GM23338 (cell line): ENCODE measurements around the gene LARGE1. TPM values are rescaled to one million over a fixed set of nuclear protein-coding genes. Genes with fewer than 3 reads are reported as not detected.

ENCODE experiments used
- ATAC-seq: fragments of 200-7000 bp; cut with Tn5 transposase; 3 replicates; pipeline ENCODE4 v1.9.1; 2020
- DNase-seq: peaks from one replicate; pipeline ENCODE4 v3.0.0-alpha.2; 2015; ENCODE audit warnings: low spot score
- H2AFZ ChIP-seq: fragments of 200-600 bp; sonication (generic); 2 replicates; pipeline ENCODE4 v1.8.0; 2016; ENCODE audit warnings: antibody characterized with exemption, mild to moderate bottlenecking, moderate library complexity
- H3F3A ChIP-seq: fragments of 200-600 bp; sonication (generic); replicated peaks from 2 replicates; pipeline ENCODE4 v1.8.0; 2017; ENCODE audit warnings: antibody characterized with exemption, mixed run types, low read depth
- H3K27ac ChIP-seq: fragments of 200-600 bp; sonication (generic); 2 replicates; pipeline ENCODE4 v1.6.1; 2016; ENCODE audit warnings: low read depth
- H3K27me3 ChIP-seq: fragments of 200-600 bp; sonication (generic); 2 replicates; pipeline ENCODE4 v1.8.0; 2016; ENCODE audit warnings: mild to moderate bottlenecking, mixed run types, moderate library complexity; ENCODE audit not compliant: insufficient read depth
- H3K36me3 ChIP-seq: fragments of 200-600 bp; sonication (generic); 2 replicates; pipeline ENCODE4 v1.8.0; 2016; ENCODE audit warnings: mild to moderate bottlenecking; ENCODE audit not compliant: insufficient read depth
- H3K4me1 ChIP-seq: fragments of 200-600 bp; sonication (generic); 2 replicates; pipeline ENCODE4 v1.8.0; 2016; ENCODE audit warnings: mild to moderate bottlenecking, moderate library complexity; ENCODE audit not compliant: insufficient read depth
- H3K4me2 ChIP-seq: fragments of 200-600 bp; sonication (generic); 2 replicates; pipeline ENCODE4 v1.7.1; 2017; ENCODE audit warnings: mixed run types
- H3K4me3 ChIP-seq: fragments of 200-600 bp; sonication (generic); 2 replicates; pipeline ENCODE4 v1.6.1; 2016; ENCODE audit warnings: mixed run types
- H3K79me2 ChIP-seq: fragments of 200-600 bp; sonication (generic); replicated peaks from 2 replicates; pipeline ENCODE4 v1.8.0; 2017; ENCODE audit warnings: mild to moderate bottlenecking; ENCODE audit not compliant: insufficient read depth
- H3K9me2 ChIP-seq: fragments of 200-600 bp; sonication (generic); 2 replicates; pipeline ENCODE4 v1.8.0; 2017; ENCODE audit not compliant: insufficient read depth
- H4K20me1 ChIP-seq: fragments of 200-600 bp; sonication (generic); replicated peaks from 2 replicates; pipeline ENCODE4 v1.8.0; 2017; ENCODE audit warnings: mild to moderate bottlenecking; ENCODE audit not compliant: insufficient read depth
- H3K27ac Mint-ChIP-seq: 2 replicates; pipeline ENCODE4 v1.8.0; 2020; ENCODE audit warnings: inconsistent platforms, mild to moderate bottlenecking, moderate library complexity, mixed read lengths
- H3K27me3 Mint-ChIP-seq: 3 replicates; pipeline ENCODE4 v1.8.0; 2022; ENCODE audit warnings: low read depth, mild to moderate bottlenecking, moderate library complexity, mixed read lengths, inconsistent platforms; ENCODE audit not compliant: insufficient read depth, poor library complexity
- H3K36me3 Mint-ChIP-seq: 3 replicates; pipeline ENCODE4 v1.8.0; 2021; ENCODE audit warnings: low read depth, mild to moderate bottlenecking, inconsistent platforms, moderate library complexity, mixed read lengths
- H3K4me1 Mint-ChIP-seq: 3 replicates; pipeline ENCODE4 v1.8.0; 2020; ENCODE audit warnings: mild to moderate bottlenecking, inconsistent platforms, mixed read lengths
- H3K4me3 Mint-ChIP-seq: 3 replicates; pipeline ENCODE4 v1.8.0; 2021; ENCODE audit warnings: moderate library complexity, mild to moderate bottlenecking, inconsistent platforms, mixed read lengths
- H3K9me3 Mint-ChIP-seq: 3 replicates; pipeline ENCODE4 v1.8.0; 2020; ENCODE audit warnings: moderate library complexity, mild to moderate bottlenecking, inconsistent platforms, mixed read lengths
- POLR2AphosphoS5 ChIP-seq: IDR thresholded peaks from 2 replicates; pipeline ENCODE4 v1.6.1; 2016; ENCODE audit warnings: antibody characterized with exemption, low read depth
- ZNF114 ChIP-seq: fragments of 250-450 bp; sonication (Bioruptor Pico); IDR thresholded peaks from 2 replicates; pipeline ENCODE4 v1.5.0; 2020; ENCODE audit warnings: mild to moderate bottlenecking, moderate library complexity
- polyA plus RNA-seq: library from polyadenylated mRNA; unstranded; fragments of >200 nt; fragmentation: Nextera tagmentation; extraction: Ambion mirVana; gene quantifications from 2 replicates; pipeline ENCODE4 v1.2.1, GENCODE V29; 2016
- total RNA-seq: library from RNA; depleted of rRNA; stranded (reverse); fragments of >200 nt; shearing (Covaris generic); gene quantifications from 2 replicates; pipeline ENCODE4 v1.2.3, GENCODE V29; 2014
- TF ChIP-seq, protein P1 (sequence below): fragments of 250-450 bp; sonication (Bioruptor Pico); IDR thresholded peaks from 2 replicates; pipeline ENCODE4 v1.5.0; 2020; ENCODE audit warnings: mild to moderate bottlenecking, moderate library complexity

LARGE1 gene
- total and polyA plus RNA-seq, 2 experiments from 2014 or later: 12.8 to 75.6 TPM

DNA sequence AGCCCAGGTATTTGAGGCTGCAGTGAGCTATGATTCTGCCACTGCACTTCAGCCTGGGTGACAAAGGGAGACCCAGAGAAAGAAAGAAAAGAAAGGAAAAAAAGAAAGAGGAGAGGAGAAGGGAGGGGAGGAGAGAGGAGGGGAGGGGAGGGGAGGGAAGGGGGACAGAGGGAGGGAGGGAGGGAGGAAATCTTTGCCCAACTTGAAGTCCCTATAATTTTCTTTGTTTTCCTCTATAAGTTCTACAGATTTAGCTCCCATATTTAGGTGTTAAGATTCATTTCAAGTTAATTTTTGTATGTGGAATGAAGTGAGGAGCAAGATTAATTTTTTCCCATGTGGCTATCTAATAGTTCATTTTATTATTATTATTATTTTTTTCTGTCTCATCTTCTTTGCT is 328.3 kb downstream of the LARGE1 start:
- no peak overlapping the region for H3K4me3 Mint-ChIP-seq
- peaks cover 6% of the 10 kb centered on the region; the same call in 2 of the 3 replicates for H3K4me1 Mint-ChIP-seq
- H3K4me2 ChIP-seq: no peak overlapping the region

More for the DNA sequence above, 328.3 kb downstream of the LARGE1 start:
- TF ChIP-seq, protein P1, sequence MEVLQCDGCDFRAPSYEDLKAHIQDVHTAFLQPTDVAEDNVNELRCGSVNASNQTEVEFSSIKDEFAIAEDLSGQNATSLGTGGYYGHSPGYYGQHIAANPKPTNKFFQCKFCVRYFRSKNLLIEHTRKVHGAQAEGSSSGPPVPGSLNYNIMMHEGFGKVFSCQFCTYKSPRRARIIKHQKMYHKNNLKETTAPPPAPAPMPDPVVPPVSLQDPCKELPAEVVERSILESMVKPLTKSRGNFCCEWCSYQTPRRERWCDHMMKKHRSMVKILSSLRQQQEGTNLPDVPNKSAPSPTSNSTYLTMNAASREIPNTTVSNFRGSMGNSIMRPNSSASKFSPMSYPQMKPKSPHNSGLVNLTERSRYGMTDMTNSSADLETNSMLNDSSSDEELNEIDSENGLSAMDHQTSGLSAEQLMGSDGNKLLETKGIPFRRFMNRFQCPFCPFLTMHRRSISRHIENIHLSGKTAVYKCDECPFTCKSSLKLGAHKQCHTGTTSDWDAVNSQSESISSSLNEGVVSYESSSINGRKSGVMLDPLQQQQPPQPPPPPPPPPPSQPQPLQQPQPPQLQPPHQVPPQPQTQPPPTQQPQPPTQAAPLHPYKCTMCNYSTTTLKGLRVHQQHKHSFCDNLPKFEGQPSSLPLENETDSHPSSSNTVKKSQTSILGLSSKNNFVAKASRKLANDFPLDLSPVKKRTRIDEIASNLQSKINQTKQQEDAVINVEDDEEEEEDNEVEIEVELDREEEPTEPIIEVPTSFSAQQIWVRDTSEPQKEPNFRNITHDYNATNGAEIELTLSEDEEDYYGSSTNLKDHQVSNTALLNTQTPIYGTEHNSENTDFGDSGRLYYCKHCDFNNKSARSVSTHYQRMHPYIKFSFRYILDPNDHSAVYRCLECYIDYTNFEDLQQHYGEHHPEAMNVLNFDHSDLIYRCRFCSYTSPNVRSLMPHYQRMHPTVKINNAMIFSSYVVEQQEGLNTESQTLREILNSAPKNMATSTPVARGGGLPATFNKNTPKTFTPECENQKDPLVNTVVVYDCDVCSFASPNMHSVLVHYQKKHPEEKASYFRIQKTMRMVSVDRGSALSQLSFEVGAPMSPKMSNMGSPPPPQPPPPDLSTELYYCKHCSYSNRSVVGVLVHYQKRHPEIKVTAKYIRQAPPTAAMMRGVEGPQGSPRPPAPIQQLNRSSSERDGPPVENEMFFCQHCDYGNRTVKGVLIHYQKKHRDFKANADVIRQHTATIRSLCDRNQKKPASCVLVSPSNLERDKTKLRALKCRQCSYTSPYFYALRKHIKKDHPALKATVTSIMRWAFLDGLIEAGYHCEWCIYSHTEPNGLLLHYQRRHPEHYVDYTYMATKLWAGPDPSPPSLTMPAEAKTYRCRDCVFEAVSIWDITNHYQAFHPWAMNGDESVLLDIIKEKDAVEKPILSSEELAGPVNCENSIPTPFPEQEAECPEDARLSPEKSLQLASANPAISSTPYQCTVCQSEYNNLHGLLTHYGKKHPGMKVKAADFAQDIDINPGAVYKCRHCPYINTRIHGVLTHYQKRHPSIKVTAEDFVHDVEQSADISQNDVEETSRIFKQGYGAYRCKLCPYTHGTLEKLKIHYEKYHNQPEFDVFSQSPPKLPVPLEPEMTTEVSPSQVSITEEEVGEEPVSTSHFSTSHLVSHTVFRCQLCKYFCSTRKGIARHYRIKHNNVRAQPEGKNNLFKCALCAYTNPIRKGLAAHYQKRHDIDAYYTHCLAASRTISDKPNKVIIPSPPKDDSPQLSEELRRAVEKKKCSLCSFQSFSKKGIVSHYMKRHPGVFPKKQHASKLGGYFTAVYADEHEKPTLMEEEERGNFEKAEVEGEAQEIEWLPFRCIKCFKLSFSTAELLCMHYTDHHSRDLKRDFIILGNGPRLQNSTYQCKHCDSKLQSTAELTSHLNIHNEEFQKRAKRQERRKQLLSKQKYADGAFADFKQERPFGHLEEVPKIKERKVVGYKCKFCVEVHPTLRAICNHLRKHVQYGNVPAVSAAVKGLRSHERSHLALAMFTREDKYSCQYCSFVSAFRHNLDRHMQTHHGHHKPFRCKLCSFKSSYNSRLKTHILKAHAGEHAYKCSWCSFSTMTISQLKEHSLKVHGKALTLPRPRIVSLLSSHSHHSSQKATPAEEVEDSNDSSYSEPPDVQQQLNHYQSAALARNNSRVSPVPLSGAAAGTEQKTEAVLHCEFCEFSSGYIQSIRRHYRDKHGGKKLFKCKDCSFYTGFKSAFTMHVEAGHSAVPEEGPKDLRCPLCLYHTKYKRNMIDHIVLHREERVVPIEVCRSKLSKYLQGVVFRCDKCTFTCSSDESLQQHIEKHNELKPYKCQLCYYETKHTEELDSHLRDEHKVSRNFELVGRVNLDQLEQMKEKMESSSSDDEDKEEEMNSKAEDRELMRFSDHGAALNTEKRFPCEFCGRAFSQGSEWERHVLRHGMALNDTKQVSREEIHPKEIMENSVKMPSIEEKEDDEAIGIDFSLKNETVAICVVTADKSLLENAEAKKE (CRISPR knock-in tag): no peak
- no peak for TF ChIP-seq POLR2AphosphoS5
- TF ChIP-seq ZNF114: no peak
- ATAC-seq (no peak), DNase-seq (no peak)
- peaks cover 3% of the 10 kb centered on the region; the same call in 1 of the 2 replicates for H3K79me2 ChIP-seq
- no peak overlapping the region for H3K27ac Mint-ChIP-seq
- no peak overlapping the region for H3K27ac ChIP-seq
- H3K36me3 ChIP-seq: no peaks in the 10 kb centered on the region
- peaks cover 6% of the 10 kb centered on the region for H4K20me1 ChIP-seq
- H3F3A ChIP-seq: no peaks in the 10 kb centered on the region
- H3K36me3 Mint-ChIP-seq: no peaks in the 10 kb centered on the region; the same call in 1 of the 3 replicates
- H3K4me1 ChIP-seq: no peaks in the 10 kb centered on the region
- H2AFZ ChIP-seq: no peak overlapping the region
- H3K4me3 ChIP-seq: no peak overlapping the region
- no peaks in the 10 kb centered on the region for H3K27me3 ChIP-seq
- H3K9me3 Mint-ChIP-seq: no peaks in the 10 kb centered on the region
- no peaks in the 10 kb centered on the region for H3K9me2 ChIP-seq
- H3K27me3 Mint-ChIP-seq: peaks cover 1% of the 10 kb centered on the region
